ENCODE data around the gene TCEA2. TPM values are rescaled to one million over a fixed set of nuclear protein-coding genes. Genes with fewer than 3 reads are reported as not detected.

The TCEA2 gene
- total and polyA plus RNA-seq, 7 donors: 2.1 to 50.5 (median 41.7) TPM

GRCh38 chr20:64032706-64033624 is 30.0 kb upstream of the TCEA2 start:
- 96 to 97% methylated on average over 31 of the region's 31 CpGs for WGBS, 2 donors
- H3K4me3 ChIP-seq: no peak overlapping the region
- H3K27ac ChIP-seq: peak overlapping the region in 3 of 4 donors; percentile 35 to 55 (median 46)
- intact Hi-C loops (cut with DNase I): no loop called here
- DNase-seq: no peak
- no peaks in the 10 kb centered on the region for H3K9me3 ChIP-seq
- H3K36me3 ChIP-seq: peaks cover 20 to 72% (median 32%) of the 10 kb centered on the region in 4 donors
- peaks cover 9 to 18% (median 16%) of the 10 kb centered on the region in 3 donors for H3K27me3 ChIP-seq
- TF ChIP-seq EP300 (IDR thresholded peaks at IDR 0.05) (no peak), POLR2A (IDR thresholded peaks at IDR 0.05) (no peak), CTCF (IDR thresholded peaks at IDR 0.05) (no peak), POLR2AphosphoS5 (IDR thresholded peaks at IDR 0.05) (no peak)
- H3K4me1 ChIP-seq: peaks cover 0 to 25% (median 19%) of the 10 kb centered on the region in 4 donors

GRCh38 chr20:64033981-64034493 is 29.0 kb upstream of the TCEA2 start:
- H3K36me3 ChIP-seq: peaks cover 19 to 61% (median 29%) of the 10 kb centered on the region in 4 donors
- H3K4me1 ChIP-seq: peaks cover 0 to 27% (median 21%) of the 10 kb centered on the region in 4 donors
- peak; percentile 81 for DNase-seq
- H3K9me3 ChIP-seq: no peaks in the 10 kb centered on the region
- intact Hi-C loops (cut with DNase I): no loop called here
- no peak overlapping the region for H3K4me3 ChIP-seq
- H3K27ac ChIP-seq: no peak overlapping the region
- H3K27me3 ChIP-seq: peaks cover 14 to 27% (median 26%) of the 10 kb centered on the region in 3 donors
- 84 to 87% methylated on average over 11 of the region's 11 CpGs for WGBS, 2 donors
- TF ChIP-seq CTCF (IDR thresholded peaks at IDR 0.05) (no peak), POLR2AphosphoS5 (IDR thresholded peaks at IDR 0.05) (peak in 1 of 4 donors; percentile 27), POLR2A (IDR thresholded peaks at IDR 0.05) (no peak), EP300 (IDR thresholded peaks at IDR 0.05) (no peak)

- Histone ChIP-seq H3K4me1 (peaks cover 0 to 34% (median 30%) of the 10 kb centered on the region in 4 donors), H3K4me3 (no peak overlapping the region), H3K9me3 (no peaks in the 10 kb centered on the region), H3K27ac (no peak overlapping the region), H3K36me3 (peaks cover 7 to 49% (median 17%) of the 10 kb centered on the region in 4 donors), H3K27me3 (peaks cover 25 to 39% (median 38%) of the 10 kb centered on the region in 3 donors)
- DNase-seq: peak; percentile 42
- TF ChIP-seq POLR2A (IDR thresholded peaks at IDR 0.05): no peak
- TF ChIP-seq EP300 (IDR thresholded peaks at IDR 0.05): no peak
- TF ChIP-seq CTCF (IDR thresholded peaks at IDR 0.05): no peak
- TF ChIP-seq POLR2AphosphoS5 (IDR thresholded peaks at IDR 0.05): no peak
- intact Hi-C loops (cut with DNase I): no loop called here
- WGBS, 2 donors: 78 to 90% methylated on average over 17 of the region's 17 CpGs
These were observed 27.7 kb upstream of the TCEA2 start for GRCh38 chr20:64035066-64035932.

- Histone ChIP-seq H3K27ac (no peak within 1 kb of the TSS), H3K9me3 (no peaks in the 10 kb centered on the region), H3K4me3 (no peak within 1 kb of the TSS), H3K36me3 (peaks cover 1 to 42% (median 13%) of the 10 kb centered on the region in 4 donors), H3K4me1 (peaks cover 0 to 34% (median 30%) of the 10 kb centered on the region in 4 donors), H3K27me3 (peaks cover 28 to 46% (median 45%) of the 10 kb centered on the region in 3 donors)
- TF ChIP-seq CTCF (IDR thresholded peaks at IDR 0.05) (no peak), POLR2A (IDR thresholded peaks at IDR 0.05) (no peak), POLR2AphosphoS5 (IDR thresholded peaks at IDR 0.05) (no peak), EP300 (IDR thresholded peaks at IDR 0.05) (no peak)
- no peak for DNase-seq
- intact Hi-C loops (cut with DNase I): no loop called here
- 86 to 90% methylated on average over 10 of the region's 10 CpGs for WGBS, 2 donors
These were observed 27.1 kb upstream of the TCEA2 start, which contains the start of gene C20orf204 for GRCh38 chr20:64035933-64036345. TSS of gene C20orf204 (plus strand) at chr20:64036182. CDS start at chr20:64036324, 142 bp downstream.

Data from sigmoid colon (tissue), 7 donors.